Measurements from ENCODE around the gene PTF1A.
"Not testable (repeated sequence)": the region's sequence is repeated elsewhere in the genome, so short reads cannot be mapped to it uniquely, and the experiment has no call there.

PTF1A gene

GRCh38 chr10:23204773-23205172 is 12.7 kb downstream of the PTF1A start:
- TF ChIP-seq CTCF (IDR thresholded peaks at IDR 0.05; ENCODE audit: extremely low read depth, missing control alignments) = no peak
- no peak for DNase-seq (ENCODE audit: low spot score)

GRCh38 chr10:23205972-23206642 is 14.0 kb downstream of the PTF1A start:
- DNase-seq (ENCODE audit: low spot score) = no peak
- TF ChIP-seq CTCF (IDR thresholded peaks at IDR 0.05; ENCODE audit: extremely low read depth, missing control alignments) = no peak

- no peak for TF ChIP-seq CTCF (IDR thresholded peaks at IDR 0.05; ENCODE audit: extremely low read depth, missing control alignments)
- no peak for DNase-seq (ENCODE audit: low spot score)
These were observed 25.4 kb downstream of the PTF1A start for GRCh38 chr10:23217471-23217870.

- no peak for TF ChIP-seq CTCF (IDR thresholded peaks at IDR 0.05; ENCODE audit: extremely low read depth, missing control alignments)
- no peak for DNase-seq (ENCODE audit: low spot score)
These were observed 38.5 kb downstream of the PTF1A start for GRCh38 chr10:23230582-23230981.

GRCh38 chr10:23238015-23238414 is 45.9 kb downstream of the PTF1A start:
- no peak for TF ChIP-seq CTCF (IDR thresholded peaks at IDR 0.05; ENCODE audit: extremely low read depth, missing control alignments)
- DNase-seq (ENCODE audit: low spot score) = no peak

- not testable (repeated sequence) for DNase-seq (ENCODE audit: low spot score)
These were observed 49.7 kb downstream of the PTF1A start for GRCh38 chr10:23241779-23242178.
